Measurements from ENCODE around the gene ABCA2.

ABCA2 gene

GRCh38 chr9:136981588-136982231 lies 46.3 kb downstream of the ABCA2 start:
- Histone ChIP-seq H3K9me3 (ENCODE audit: control insufficient read depth, low read length) (no peaks in the 10 kb centered on the region), H3K4me1 (ENCODE audit: control insufficient read depth, insufficient read depth, low read length, poor library complexity, severe bottlenecking) (peaks cover 14% of the 10 kb centered on the region), H3K4me3 (ENCODE audit: extremely low read depth, insufficient read depth, low read length, poor library complexity, severe bottlenecking) (no peak overlapping the region), H3K36me3 (ENCODE audit: control insufficient read depth, insufficient read depth, low read length) (no peaks in the 10 kb centered on the region), H3K27ac (ENCODE audit: low read depth, low read length, severe bottlenecking) (no peak overlapping the region)
- WGBS, 2 experiments (ENCODE audit: insufficient coverage in 2 of 2), result 87 to 88% methylated on average over 6 to 11 of the region's 17 CpGs

GRCh38 chr9:136980669-136981478 lies 47.2 kb downstream of the ABCA2 start:
- H3K27ac ChIP-seq (ENCODE audit: low read depth, low read length, severe bottlenecking), result no peak overlapping the region
- no peaks in the 10 kb centered on the region for H3K36me3 ChIP-seq (ENCODE audit: control insufficient read depth, insufficient read depth, low read length)
- WGBS, 2 experiments (ENCODE audit: insufficient coverage in 2 of 2), result 97% methylated on average over 11 to 13 of the region's 16 CpGs
- peaks cover 14% of the 10 kb centered on the region for H3K4me1 ChIP-seq (ENCODE audit: control insufficient read depth, insufficient read depth, low read length, poor library complexity, severe bottlenecking)
- H3K9me3 ChIP-seq (ENCODE audit: control insufficient read depth, low read length), result no peaks in the 10 kb centered on the region
- H3K4me3 ChIP-seq (ENCODE audit: extremely low read depth, insufficient read depth, low read length, poor library complexity, severe bottlenecking), result no peak overlapping the region

GRCh38 chr9:136979769-136980587 lies 48.1 kb downstream of the ABCA2 start:
- WGBS, 2 experiments (ENCODE audit: insufficient coverage in 2 of 2), result 90 to 92% methylated on average over 23 to 26 of the region's 26 CpGs

GRCh38 chr9:136978865-136979544 lies 49.0 kb downstream of the ABCA2 start:
- Histone ChIP-seq H3K4me3 (ENCODE audit: extremely low read depth, insufficient read depth, low read length, poor library complexity, severe bottlenecking) (no peak overlapping the region), H3K27ac (ENCODE audit: low read depth, low read length, severe bottlenecking) (no peak overlapping the region), H3K36me3 (ENCODE audit: control insufficient read depth, insufficient read depth, low read length) (no peaks in the 10 kb centered on the region), H3K4me1 (ENCODE audit: control insufficient read depth, insufficient read depth, low read length, poor library complexity, severe bottlenecking) (peaks cover 14% of the 10 kb centered on the region), H3K9me3 (ENCODE audit: control insufficient read depth, low read length) (no peaks in the 10 kb centered on the region)
- 71% methylated on average over 40 to 41 of the region's 41 CpGs for WGBS, 2 experiments (ENCODE audit: insufficient coverage in 2 of 2)

More at GRCh38 chr9:136979769-136980587, 48.1 kb downstream of the ABCA2 start:
- Histone ChIP-seq H3K4me3 (ENCODE audit: extremely low read depth, insufficient read depth, low read length, poor library complexity, severe bottlenecking) (no peak overlapping the region), H3K4me1 (ENCODE audit: control insufficient read depth, insufficient read depth, low read length, poor library complexity, severe bottlenecking) (peaks cover 14% of the 10 kb centered on the region), H3K27ac (ENCODE audit: low read depth, low read length, severe bottlenecking) (no peak overlapping the region), H3K36me3 (ENCODE audit: control insufficient read depth, insufficient read depth, low read length) (no peaks in the 10 kb centered on the region), H3K9me3 (ENCODE audit: control insufficient read depth, low read length) (no peaks in the 10 kb centered on the region)

- Histone ChIP-seq H3K27ac (ENCODE audit: low read depth, low read length, severe bottlenecking) (no peak overlapping the region), H3K4me3 (ENCODE audit: extremely low read depth, insufficient read depth, low read length, poor library complexity, severe bottlenecking) (peak overlapping the region; percentile 40), H3K9me3 (ENCODE audit: control insufficient read depth, low read length) (no peaks in the 10 kb centered on the region), H3K4me1 (ENCODE audit: control insufficient read depth, insufficient read depth, low read length, poor library complexity, severe bottlenecking) (peaks cover 14% of the 10 kb centered on the region), H3K36me3 (ENCODE audit: control insufficient read depth, insufficient read depth, low read length) (no peaks in the 10 kb centered on the region)
- 0 to 2% methylated on average over 32 to 40 of the region's 78 CpGs for WGBS, 2 experiments (ENCODE audit: insufficient coverage in 2 of 2)
Measured at GRCh38 chr9:136978073-136978864, 49.8 kb downstream of the ABCA2 start.

- 16% methylated on average over 29 to 33 of the region's 33 CpGs for WGBS, 2 experiments (ENCODE audit: insufficient coverage in 2 of 2)
- Histone ChIP-seq H3K9me3 (ENCODE audit: control insufficient read depth, low read length) (no peaks in the 10 kb centered on the region), H3K27ac (ENCODE audit: low read depth, low read length, severe bottlenecking) (no peak overlapping the region), H3K36me3 (ENCODE audit: control insufficient read depth, insufficient read depth, low read length) (no peaks in the 10 kb centered on the region), H3K4me3 (ENCODE audit: extremely low read depth, insufficient read depth, low read length, poor library complexity, severe bottlenecking) (peak overlapping the region; percentile 40), H3K4me1 (ENCODE audit: control insufficient read depth, insufficient read depth, low read length, poor library complexity, severe bottlenecking) (peaks cover 14% of the 10 kb centered on the region)
Measured at GRCh38 chr9:136977649-136978072, 50.4 kb downstream of the ABCA2 start.

GRCh38 chr9:136977223-136977622 lies 50.8 kb downstream of the ABCA2 start, which contains the start of gene PTGDS:
TSS of gene PTGDS (plus strand) at chr9:136977504. CDS start at chr9:136977579, 75 bp downstream.
- Histone ChIP-seq H3K4me3 (ENCODE audit: extremely low read depth, insufficient read depth, low read length, poor library complexity, severe bottlenecking) (peak within 1 kb of the TSS; percentile 40), H3K36me3 (ENCODE audit: control insufficient read depth, insufficient read depth, low read length) (no peaks in the 10 kb centered on the region), H3K4me1 (ENCODE audit: control insufficient read depth, insufficient read depth, low read length, poor library complexity, severe bottlenecking) (peaks cover 14% of the 10 kb centered on the region), H3K9me3 (ENCODE audit: control insufficient read depth, low read length) (no peaks in the 10 kb centered on the region), H3K27ac (ENCODE audit: low read depth, low read length, severe bottlenecking) (no peak within 1 kb of the TSS)
- 82% methylated on average over 8 to 10 of the region's 10 CpGs for WGBS, 2 experiments (ENCODE audit: insufficient coverage in 2 of 2)

GRCh38 chr9:136975644-136976043 lies 52.4 kb downstream of the ABCA2 start:
- no peaks in the 10 kb centered on the region for H3K36me3 ChIP-seq (ENCODE audit: control insufficient read depth, insufficient read depth, low read length)
- H3K9me3 ChIP-seq (ENCODE audit: control insufficient read depth, low read length), result no peaks in the 10 kb centered on the region
- WGBS, 2 experiments (ENCODE audit: insufficient coverage in 2 of 2), result 77 to 88% methylated on average over 5 to 10 of the region's 14 CpGs
- no peak overlapping the region for H3K27ac ChIP-seq (ENCODE audit: low read depth, low read length, severe bottlenecking)
- H3K4me1 ChIP-seq (ENCODE audit: control insufficient read depth, insufficient read depth, low read length, poor library complexity, severe bottlenecking), result peaks cover under 1% of the 10 kb centered on the region
- no peak overlapping the region for H3K4me3 ChIP-seq (ENCODE audit: extremely low read depth, insufficient read depth, low read length, poor library complexity, severe bottlenecking)

GRCh38 chr9:136974817-136975535 lies 53.1 kb downstream of the ABCA2 start:
- H3K27ac ChIP-seq (ENCODE audit: low read depth, low read length, severe bottlenecking), result no peak overlapping the region
- 87% methylated on average over 14 to 15 of the region's 15 CpGs for WGBS, 2 experiments (ENCODE audit: insufficient coverage in 2 of 2)
- H3K4me3 ChIP-seq (ENCODE audit: extremely low read depth, insufficient read depth, low read length, poor library complexity, severe bottlenecking), result no peak overlapping the region

More at GRCh38 chr9:136974817-136975535, 53.1 kb downstream of the ABCA2 start:
- no peaks in the 10 kb centered on the region for H3K36me3 ChIP-seq (ENCODE audit: control insufficient read depth, insufficient read depth, low read length)
- no peaks in the 10 kb centered on the region for H3K9me3 ChIP-seq (ENCODE audit: control insufficient read depth, low read length)
- no peaks in the 10 kb centered on the region for H3K4me1 ChIP-seq (ENCODE audit: control insufficient read depth, insufficient read depth, low read length, poor library complexity, severe bottlenecking)

Measured in mesodermal cell (in vitro differentiated cells).